H1 (cell line): ENCODE results near the gene CALML5. TPM values are rescaled to one million over a fixed set of nuclear protein-coding genes. Genes with fewer than 3 reads are reported as not detected.

Experiments used
- CTCF ChIA-PET: fragments of 300-600 bp; sonication (Branson Sonifier 250); formaldehyde crosslinking; loops from one replicate; lab custom pipeline; 2021; ENCODE audit not compliant: partially characterized antibody; lab: Charles Lee
- POLR2A ChIA-PET: fragments of 300-600 bp; sonication (Branson Sonifier 250); formaldehyde crosslinking; loops from one replicate; lab custom pipeline; 2021; ENCODE audit warnings: inconsistent platforms; ENCODE audit not compliant: partially characterized antibody; lab: Charles Lee
- DNase-seq, 2 experiments: peaks; one replicate each; pipeline versions ENCODE4 v3.0.0 to v3.0.0-alpha.2; 2010 to 2022; ENCODE audit warnings: low spot score in 2 of 2, low read depth in 1 of 2, mixed read lengths in 1 of 2
- FAIRE-seq: peaks from 2 replicates; lab custom pipeline; 2011; peaks lifted over from hg19 to GRCh38; lab: Jason Lieb, UNC
- H2AFZ ChIP-seq: 2 replicates; pipeline ENCODE4 v1.8.1; 2012; ENCODE audit warnings: low read length, inconsistent platforms
- H2AK5ac ChIP-seq: 2 replicates; pipeline ENCODE4 v1.6.1; 2013; ENCODE audit warnings: low read depth, low read length
- H2BK120ac ChIP-seq: replicated peaks from 2 replicates; pipeline ENCODE3; 2013; ENCODE audit warnings: low read depth, low read length, inconsistent platforms
- H2BK12ac ChIP-seq: 2 replicates; pipeline ENCODE4 v1.6.1; 2013; ENCODE audit warnings: low read depth, low read length
- H2BK15ac ChIP-seq: 2 replicates; pipeline ENCODE4 v1.6.1; 2013; ENCODE audit warnings: low read length
- H2BK20ac ChIP-seq: 2 replicates; pipeline ENCODE4 v1.6.1; 2013; ENCODE audit warnings: low read length
- H2BK5ac ChIP-seq: 2 replicates; pipeline ENCODE4 v1.6.1; 2013; ENCODE audit warnings: low read depth, low read length
- H3K14ac ChIP-seq: 2 replicates; pipeline ENCODE4 v1.6.1; 2013; ENCODE audit warnings: inconsistent platforms; ENCODE audit not compliant: insufficient read length
- H3K18ac ChIP-seq: 2 replicates; pipeline ENCODE4 v1.6.1; 2013; ENCODE audit warnings: low read length; ENCODE audit errors: extremely low read depth
- H3K23ac ChIP-seq: 2 replicates; pipeline ENCODE4 v1.6.1; 2013; ENCODE audit warnings: inconsistent platforms; ENCODE audit not compliant: insufficient read length
- H3K23me2 ChIP-seq: 2 replicates; pipeline ENCODE4 v1.6.1; 2013; ENCODE audit warnings: low read depth, low read length
- H3K27ac ChIP-seq: 2 replicates; pipeline ENCODE4 v1.6.1; 2011; ENCODE audit warnings: low read depth, low read length, inconsistent platforms
- H3K27me3 ChIP-seq, 4 experiments: replicated peaks in 1 of 4; 1 replicate in 1 of 4; 2 replicates in 3 of 4; pipeline versions ENCODE4 v1.6.1 to v1.8.1; 2011 to 2013; ENCODE audit warnings: low read length in 3 of 4, mild to moderate bottlenecking in 3 of 4, inconsistent platforms in 2 of 4, mixed read lengths in 2 of 4, moderate library complexity in 1 of 4; ENCODE audit not compliant: control insufficient read depth in 3 of 4, insufficient read depth in 3 of 4; ENCODE audit errors: extremely low read depth in 1 of 4
- H3K36me3 ChIP-seq, 4 experiments: 2 replicates each; pipeline versions ENCODE4 v1.6.1 to v1.8.1; 2011 to 2013; ENCODE audit warnings: mild to moderate bottlenecking in 4 of 4, low read length in 3 of 4, moderate library complexity in 2 of 4, control low read depth in 1 of 4, inconsistent platforms in 1 of 4; ENCODE audit not compliant: insufficient read depth in 4 of 4, control insufficient read depth in 2 of 4
- H3K4ac ChIP-seq: replicated peaks from 2 replicates; pipeline ENCODE3; 2013; ENCODE audit warnings: low read length, low read depth, mixed read lengths, inconsistent platforms; ENCODE audit not compliant: insufficient read length
- H3K4me1 ChIP-seq, 4 experiments: replicated peaks in 1 of 4; 1 replicate in 1 of 4; 2 replicates in 3 of 4; pipeline versions ENCODE4 v1.6.1 to v1.8.1; 2011 to 2013; ENCODE audit warnings: low read length in 3 of 4, inconsistent platforms in 2 of 4, mixed read lengths in 1 of 4; ENCODE audit not compliant: insufficient read depth in 4 of 4, control insufficient read depth in 3 of 4
- H3K4me2 ChIP-seq, 2 experiments: 2 replicates each; pipeline versions ENCODE4 v1.6.1 to v1.8.1; 2011 to 2013; ENCODE audit warnings: low read depth in 2 of 2, low read length in 2 of 2, control low read depth in 1 of 2, inconsistent platforms in 1 of 2, mild to moderate bottlenecking in 1 of 2; ENCODE audit not compliant: insufficient read depth in 1 of 2
- H3K4me3 ChIP-seq, 4 experiments: fragments of 200-600, 300-600 bp in 1 of 4; sonication (generic), shearing (Covaris generic), sonication (Bioruptor Twin) in 1 of 4; 2 replicates each; pipeline versions ENCODE4 v1.5.1 to v1.8.1; 2011 to 2016; ENCODE audit warnings: low read length in 4 of 4, low read depth in 3 of 4, control low read depth in 2 of 4, inconsistent platforms in 2 of 4, mild to moderate bottlenecking in 2 of 4, mixed read lengths in 1 of 4, moderate library complexity in 1 of 4; ENCODE audit not compliant: insufficient read depth in 2 of 4; ENCODE audit errors: extremely low read depth in 1 of 4
- H3K56ac ChIP-seq: replicated peaks from 2 replicates; pipeline ENCODE3; 2013; ENCODE audit warnings: low read depth, mild to moderate bottlenecking, mixed read lengths, low read length, inconsistent platforms; ENCODE audit not compliant: insufficient read length
- H3K79me1 ChIP-seq: 2 replicates; pipeline ENCODE4 v1.6.1; 2013; ENCODE audit warnings: low read depth, low read length, control low read depth
- H3K79me2 ChIP-seq, 2 experiments: 2 replicates each; pipeline versions ENCODE4 v1.6.1 to v1.8.1; 2012 to 2013; ENCODE audit warnings: low read length in 2 of 2, mild to moderate bottlenecking in 2 of 2, inconsistent platforms in 1 of 2; ENCODE audit not compliant: insufficient read depth in 2 of 2, control insufficient read depth in 1 of 2
- H3K9ac ChIP-seq, 4 experiments: replicated peaks in 1 of 4; 1 replicate in 1 of 4; 2 replicates in 3 of 4; pipeline versions ENCODE4 v1.6.1 to v1.8.1; 2011 to 2013; ENCODE audit warnings: low read depth in 3 of 4, low read length in 3 of 4, control low read depth in 2 of 4, mild to moderate bottlenecking in 2 of 4, moderate library complexity in 2 of 4, inconsistent platforms in 1 of 4; ENCODE audit errors: extremely low read depth in 1 of 4
- H3K9me3 ChIP-seq, 2 experiments: 2 replicates each; pipeline versions ENCODE4 v1.6.1 to v1.8.1; 2012 to 2013; ENCODE audit warnings: mild to moderate bottlenecking in 2 of 2, moderate library complexity in 2 of 2, control low read depth in 1 of 2, inconsistent platforms in 1 of 2, low read depth in 1 of 2, low read length in 1 of 2, mixed read lengths in 1 of 2; ENCODE audit not compliant: insufficient read depth in 2 of 2
- H4K20me1 ChIP-seq, 2 experiments: replicated peaks in 1 of 2; 2 replicates each; pipeline versions ENCODE3 to v1.8.1; 2011 to 2013; ENCODE audit warnings: inconsistent platforms in 2 of 2, low read length in 2 of 2, mild to moderate bottlenecking in 1 of 2; ENCODE audit not compliant: insufficient read depth in 2 of 2, control insufficient read depth in 1 of 2
- H4K5ac ChIP-seq: 2 replicates; pipeline ENCODE4 v1.6.1; 2013; ENCODE audit warnings: low read length, low read depth, mixed read lengths, inconsistent platforms; ENCODE audit not compliant: insufficient read length
- H4K8ac ChIP-seq: 2 replicates; pipeline ENCODE4 v1.8.0; 2013; ENCODE audit warnings: mild to moderate bottlenecking, moderate library complexity, low read length, inconsistent platforms; ENCODE audit not compliant: insufficient read depth; ENCODE audit errors: extremely low read depth
- H4K91ac ChIP-seq: replicated peaks from 2 replicates; pipeline ENCODE3; 2013; ENCODE audit warnings: low read length, mixed read lengths, inconsistent platforms; ENCODE audit not compliant: insufficient read length
- CEBPB ChIP-seq: IDR thresholded peaks from 2 replicates; pipeline ENCODE4 v1.6.1; 2012; ENCODE audit warnings: low read depth, low read length
- CREB1 ChIP-seq: IDR thresholded peaks from 2 replicates; pipeline ENCODE4 v1.6.1; 2012; ENCODE audit warnings: inconsistent platforms
- CTBP2 ChIP-seq: IDR thresholded peaks from 2 replicates; pipeline ENCODE4 v1.7.0; 2011; ENCODE audit warnings: borderline replicate concordance, mild to moderate bottlenecking, moderate library complexity, mixed read lengths, low read length; ENCODE audit not compliant: insufficient read depth, insufficient read length
- GTF2F1 ChIP-seq: IDR thresholded peaks from 2 replicates; pipeline ENCODE4 v1.6.1; 2012; ENCODE audit warnings: low read depth, low read length, improper control_type of control experiment, borderline replicate concordance
- JUN ChIP-seq: IDR thresholded peaks from 2 replicates; pipeline ENCODE4 v1.6.1; 2011; ENCODE audit warnings: low read depth, mild to moderate bottlenecking, improper control_type of control experiment, low read length
- JUND ChIP-seq: IDR thresholded peaks from 2 replicates; pipeline ENCODE4 v1.6.1; 2011; ENCODE audit warnings: mild to moderate bottlenecking, improper control_type of control experiment, low read length
- KDM1A ChIP-seq: fragments of 200-600, 300-600 bp; sonication (generic); IDR thresholded peaks from 2 replicates; pipeline ENCODE4 v1.7.1; 2016; ENCODE audit warnings: mild to moderate bottlenecking, low read length, borderline replicate concordance
- NRF1 ChIP-seq: IDR thresholded peaks from 2 replicates; pipeline ENCODE4 v1.6.1; 2011; ENCODE audit warnings: mild to moderate bottlenecking, low read depth, low read length, improper control_type of control experiment
- RAD21 ChIP-seq, 2 experiments: IDR thresholded peaks in 1 of 2; conservative IDR thresholded peaks in 1 of 2; 2 replicates each; pipeline ENCODE4 v1.6.1; 2011; ENCODE audit warnings: low read depth in 2 of 2, low read length in 2 of 2, improper control_type of control experiment in 1 of 2, inconsistent platforms in 1 of 2, mild to moderate bottlenecking in 1 of 2, moderate library complexity in 1 of 2
- RBBP5 ChIP-seq: IDR thresholded peaks from 2 replicates; pipeline ENCODE4 v1.7.1; 2012; ENCODE audit warnings: low read depth, mild to moderate bottlenecking, inconsistent platforms, low read length, moderate library complexity, borderline replicate concordance
- SP4 ChIP-seq: IDR thresholded peaks from 2 replicates; pipeline ENCODE4 v1.6.1; 2012; ENCODE audit warnings: low read length, inconsistent platforms
- TAF7 ChIP-seq: optimal IDR thresholded peaks from 2 replicates; pipeline ENCODE3; 2011; ENCODE audit warnings: low read depth, mild to moderate bottlenecking, inconsistent platforms, low read length, moderate library complexity, borderline replicate concordance
- YY1 ChIP-seq: IDR thresholded peaks from 2 replicates; pipeline ENCODE4 v1.6.1; 2011; ENCODE audit warnings: low read depth, mild to moderate bottlenecking, low read length
- WGBS, 2 experiments: shearing (Covaris generic) in 1 of 2; methylation state at CpG; one replicate each; pipeline versions ENCODE4 v1.1.6 to v1.1.7; 2013 to 2015; ENCODE audit warnings: low lambda C conversion rate in 2 of 2, mixed read lengths in 2 of 2, inconsistent platforms in 1 of 2, low coverage in 1 of 2, missing lambda C conversion rate in 1 of 2; ENCODE audit not compliant: insufficient replicate concordance in 2 of 2, insufficient coverage in 1 of 2, insufficient read length in 1 of 2; ENCODE audit errors: extremely low coverage in 1 of 2, missing lambda C conversion rate in 1 of 2; 5-methylcytosine and 5-hydroxymethylcytosine counted together
- polyA plus RNA-seq, 7 experiments: library from polyadenylated mRNA; depleted of rRNA in 3 of 7; stranded (reverse) in 5 of 7; unstranded in 2 of 7; fragments of >200 nt in 5 of 7; fragments of 200-250 nt in 2 of 7; gene quantifications; 1 replicate in 5 of 7; 2 replicates in 1 of 7; 4 replicates in 1 of 7; pipeline versions ENCODE4 v1.2.1 to v1.2.3, GENCODE V29; 2011 to 2013; ENCODE audit warnings: missing spikeins in 2 of 7, mixed read lengths in 2 of 7
- total RNA-seq: library from RNA; stranded (reverse); fragmentation: NEBNext Ultra II Directional; extraction: Animal tissue kit (Norgen Biotek cat#: 25700); gene quantifications from 2 replicates; pipeline ENCODE4 v1.2.1, GENCODE V29; 2021

The CALML5 gene
- total and polyA plus RNA-seq, 2 of the 8 experiments (the other 6 are each of a cell fraction or from before 2014, with no cell fraction given): not detected

DNA sequence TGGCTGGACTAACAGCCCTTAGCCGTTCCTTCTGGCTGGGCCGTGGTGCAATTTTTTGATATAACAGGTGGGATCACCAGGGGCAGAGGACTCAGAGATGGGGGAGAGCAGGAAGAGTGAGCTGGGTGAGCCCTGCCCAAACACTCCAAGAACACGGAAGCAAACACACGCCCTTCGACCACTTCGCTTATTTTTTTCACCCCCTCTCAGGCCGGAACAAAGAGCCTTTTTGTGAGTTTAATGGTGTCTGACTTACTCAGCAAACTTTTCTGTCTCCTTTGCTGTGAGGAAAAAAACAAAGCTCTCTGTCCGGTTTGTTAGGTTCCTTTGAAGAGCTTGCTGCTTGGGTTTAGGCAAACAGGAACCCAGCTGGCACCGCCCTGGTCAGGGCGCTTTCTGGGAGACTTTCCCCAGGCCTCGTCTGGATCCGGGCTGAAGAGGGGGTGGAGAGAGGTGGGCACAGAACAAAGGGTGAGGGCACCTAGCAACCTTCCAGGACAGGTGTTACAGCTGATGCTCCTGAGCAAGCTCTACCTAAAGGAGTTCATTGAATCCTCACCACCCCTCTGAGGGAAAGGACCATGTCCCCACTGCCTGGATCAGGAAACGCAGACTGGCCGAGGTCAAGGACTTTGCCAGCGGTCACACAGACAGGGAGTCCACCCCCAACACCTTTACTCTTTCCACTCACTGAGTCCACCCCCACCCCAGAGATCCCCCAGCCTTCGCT, 48.7 kb upstream of the CALML5 start:
- Histone ChIP-seq H3K27me3 (no peaks in the 10 kb centered on the region), H4K5ac (no peak overlapping the region), H4K91ac (no peak overlapping the region), H3K27ac (no peak overlapping the region), H3K56ac (no peak overlapping the region), H3K79me1 (no peaks in the 10 kb centered on the region), H3K36me3 (no peaks in the 10 kb centered on the region), H3K18ac (no peak overlapping the region), H3K9ac (no peak overlapping the region), H2AFZ (no peak overlapping the region), H3K23me2 (no peaks in the 10 kb centered on the region), H3K14ac (no peak overlapping the region), H2BK15ac (no peak overlapping the region; the same call in 1 of the 2 replicates), H3K23ac (no peak overlapping the region), H3K9me3 (0 out of 4 replicates have a peak, but pooled peaks cover 0 to 5% of the 10 kb centered on the region in 2 experiments), H2BK20ac (no peak overlapping the region), H3K4me3 (no peak overlapping the region), H3K79me2 (no peaks in the 10 kb centered on the region), H2AK5ac (no peak overlapping the region), H3K4me1 (peaks cover 0 to 3% (median 0%) of the 10 kb centered on the region in 4 experiments; a peak in 1 of 7 replicates), H4K8ac (no peak overlapping the region), H4K20me1 (no peaks in the 10 kb centered on the region), H3K4ac (no peak overlapping the region), H2BK120ac (no peak overlapping the region), H2BK12ac (no peak overlapping the region), H3K4me2 (no peak overlapping the region), H2BK5ac (no peak overlapping the region)
- ChIA-PET POLR2A (interaction anchor here (1.0 kb wide), 1 partner anchor 71 kb away, joined by 3 read pairs; no protein-coding TSS in a partner anchor), CTCF (interaction anchor here (0.6 to 1.8 kb wide), 10 partner anchors 8 to 266 kb away, joined by 3 to 8 read pairs (median 3); no protein-coding TSS in a partner anchor)
- DNase-seq (no peak), FAIRE-seq (no peak)
- 89% methylated on average over 16 of the region's 16 CpGs; no CpG with 5 or more reads in 1 of the 2 experiments for WGBS, 2 experiments
- TF ChIP-seq RAD21 (IDR thresholded peaks at IDR 0.05 in 1 of 2, conservative IDR thresholded peaks at IDR 0.05 in 1 of 2; ENCODE audit: low read depth in 2 of 2, low read length in 2 of 2) (no peak), CREB1 (no peak), RBBP5 (no peak), YY1 (no peak), GTF2F1 (no peak), KDM1A (no peak), CEBPB (no peak), JUND (no peak), NRF1 (no peak), JUN (no peak), CTBP2 (no peak), SP4 (no peak), TAF7 (no peak)
